Activated naive CD4-positive, alpha-beta T cell treated with anti-CD3 and anti-CD28 coated beads, Interleukin-2, amount 50 U/mL, for 24 hours (primary cell): Measurements from ENCODE around the gene ZNF107.
"Not testable (repeated sequence)": the region's sequence is repeated elsewhere in the genome, so short reads cannot be mapped to it uniquely, and the experiment has no call there.

Source experiments
- H3K27ac Mint-ChIP-seq: one replicate; pipeline ENCODE4 v1.8.0; 2021; ENCODE audit warnings: mild to moderate bottlenecking, mixed read lengths
- H3K27me3 Mint-ChIP-seq: one replicate; pipeline ENCODE4 v1.8.0; 2021; ENCODE audit warnings: mixed read lengths
- H3K36me3 Mint-ChIP-seq: one replicate; pipeline ENCODE4 v1.8.0; 2021; ENCODE audit warnings: mixed read lengths
- H3K4me1 Mint-ChIP-seq: one replicate; pipeline ENCODE4 v1.8.0; 2021; ENCODE audit warnings: mixed read lengths
- H3K4me3 Mint-ChIP-seq: one replicate; pipeline ENCODE4 v1.8.0; 2021; ENCODE audit warnings: mild to moderate bottlenecking, mixed read lengths
- H3K9me3 Mint-ChIP-seq: one replicate; pipeline ENCODE4 v1.8.0; 2021; ENCODE audit warnings: mixed read lengths

ZNF107 gene

DNA sequence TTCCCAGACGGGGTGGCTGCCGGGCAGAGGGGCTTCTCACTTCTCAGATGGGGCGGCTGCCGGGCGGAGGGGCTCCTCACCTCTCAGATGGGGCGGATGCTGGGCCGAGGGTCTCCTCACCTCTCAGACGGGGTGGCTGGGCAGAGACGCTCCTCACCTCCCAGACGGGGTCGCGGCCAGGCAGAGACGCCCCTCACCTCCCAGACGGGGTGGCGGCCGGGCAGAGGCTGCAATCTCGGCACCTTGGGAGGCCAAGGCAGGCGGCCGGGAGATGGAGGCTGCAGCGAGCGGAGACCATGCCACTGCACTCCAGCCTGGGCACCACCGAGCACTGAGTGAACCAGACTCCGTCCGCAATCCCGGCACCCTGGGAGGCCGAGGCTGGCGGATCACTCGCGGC lies 73.0 kb downstream of the ZNF107 start:
- peaks cover 12% of the 10 kb centered on the region for H3K9me3 Mint-ChIP-seq
- not testable (repeated sequence) for H3K4me3 Mint-ChIP-seq, H3K27me3 Mint-ChIP-seq, H3K36me3 Mint-ChIP-seq, H3K27ac Mint-ChIP-seq, H3K4me1 Mint-ChIP-seq

DNA sequence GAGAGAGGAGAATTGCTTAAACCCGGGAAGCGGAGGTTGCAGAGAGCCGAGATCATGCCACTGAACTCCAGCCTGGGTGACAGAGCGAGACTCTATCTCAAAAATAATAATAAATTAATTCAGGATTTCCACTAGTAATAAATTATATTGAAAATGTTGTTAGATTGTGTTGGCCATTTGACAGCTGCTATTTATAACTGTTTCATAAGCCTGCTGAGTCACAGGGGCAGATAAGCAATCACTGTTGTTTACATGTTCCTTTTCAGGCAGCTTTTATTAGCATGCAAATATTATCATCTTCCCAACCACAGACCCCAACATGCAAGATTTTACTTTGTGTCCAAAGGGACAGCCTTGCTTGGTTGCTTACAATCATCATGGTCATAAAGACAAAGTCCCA lies 78.7 kb downstream of the ZNF107 start:
- Mint-ChIP-seq H3K36me3 (peaks cover 2% of the 10 kb centered on the region), H3K4me3 (no peak overlapping the region), H3K4me1 (no peaks in the 10 kb centered on the region), H3K27ac (no peak overlapping the region), H3K27me3 (no peaks in the 10 kb centered on the region), H3K9me3 (peaks cover 5% of the 10 kb centered on the region)

DNA sequence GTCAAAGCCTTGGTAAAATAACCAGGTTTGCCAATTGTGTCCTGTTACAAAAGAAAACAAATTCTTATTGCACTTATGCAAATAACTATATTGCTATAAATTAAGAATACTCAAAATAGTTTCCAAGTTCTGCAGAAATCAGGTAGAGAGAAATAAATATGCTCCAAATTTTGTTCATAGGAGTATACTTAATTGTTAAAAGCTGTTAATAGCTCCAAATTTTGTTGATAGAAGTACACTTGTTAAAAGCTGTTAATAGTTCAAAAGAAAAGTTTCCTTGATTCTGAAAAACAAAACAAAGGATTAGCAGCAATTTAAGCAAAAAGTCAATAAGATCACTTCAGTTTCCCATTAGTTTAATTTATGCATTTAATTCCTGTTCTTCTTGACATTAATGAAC lies 81.9 kb downstream of the ZNF107 start:
- H3K4me3 Mint-ChIP-seq = no peak overlapping the region
- no peak overlapping the region for H3K27ac Mint-ChIP-seq
- H3K36me3 Mint-ChIP-seq = peaks cover 5% of the 10 kb centered on the region
- no peaks in the 10 kb centered on the region for H3K9me3 Mint-ChIP-seq
- H3K27me3 Mint-ChIP-seq = peaks cover 4% of the 10 kb centered on the region
- no peaks in the 10 kb centered on the region for H3K4me1 Mint-ChIP-seq

DNA sequence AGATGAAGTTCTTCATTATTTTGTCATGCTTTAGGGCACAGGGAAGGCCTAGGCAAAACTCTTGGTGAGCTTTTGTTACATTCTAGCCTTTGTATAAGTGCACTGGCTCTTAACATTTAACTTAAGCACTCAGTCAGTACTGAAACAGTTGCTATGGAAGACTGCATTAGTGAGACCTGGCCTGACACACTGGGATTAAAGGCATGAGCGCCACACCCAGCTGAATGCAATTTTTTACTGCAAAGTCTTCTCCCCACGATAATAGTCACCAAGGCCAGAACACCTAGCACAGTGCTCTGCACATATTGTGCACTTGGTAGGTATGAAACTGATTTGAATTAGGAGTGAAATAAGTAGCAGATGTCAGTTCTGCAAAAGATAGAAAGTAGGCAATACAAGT lies 87.1 kb downstream of the ZNF107 start:
- Mint-ChIP-seq H3K4me3 (no peak overlapping the region), H3K36me3 (peaks cover 4% of the 10 kb centered on the region), H3K9me3 (no peaks in the 10 kb centered on the region), H3K27ac (no peak overlapping the region), H3K4me1 (no peaks in the 10 kb centered on the region), H3K27me3 (peaks cover 4% of the 10 kb centered on the region)

DNA sequence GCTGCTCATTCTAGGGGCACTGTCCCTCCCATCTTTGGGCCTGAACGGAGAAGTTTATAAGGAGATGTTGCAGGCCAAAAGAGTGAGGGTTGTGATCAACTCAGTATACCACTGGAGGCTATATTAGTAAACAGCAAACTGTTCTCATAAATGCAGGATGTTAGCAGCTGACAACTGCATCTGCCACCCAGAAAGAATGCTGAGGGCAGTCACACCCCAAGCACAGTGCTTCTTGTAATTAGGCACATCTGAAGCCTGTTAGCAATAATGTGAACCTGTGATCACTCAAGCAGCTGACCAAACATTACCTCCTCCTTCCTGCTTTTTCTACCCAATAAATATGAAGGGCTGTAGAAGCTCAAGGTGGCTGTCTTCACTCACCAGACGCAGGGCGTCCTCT lies 89.9 kb downstream of the ZNF107 start:
- H3K4me3 Mint-ChIP-seq = no peak overlapping the region
- no peaks in the 10 kb centered on the region for H3K4me1 Mint-ChIP-seq
- peaks cover 4% of the 10 kb centered on the region for H3K36me3 Mint-ChIP-seq
- H3K27ac Mint-ChIP-seq = no peak overlapping the region
- H3K27me3 Mint-ChIP-seq = peaks cover 4% of the 10 kb centered on the region
- no peaks in the 10 kb centered on the region for H3K9me3 Mint-ChIP-seq

DNA sequence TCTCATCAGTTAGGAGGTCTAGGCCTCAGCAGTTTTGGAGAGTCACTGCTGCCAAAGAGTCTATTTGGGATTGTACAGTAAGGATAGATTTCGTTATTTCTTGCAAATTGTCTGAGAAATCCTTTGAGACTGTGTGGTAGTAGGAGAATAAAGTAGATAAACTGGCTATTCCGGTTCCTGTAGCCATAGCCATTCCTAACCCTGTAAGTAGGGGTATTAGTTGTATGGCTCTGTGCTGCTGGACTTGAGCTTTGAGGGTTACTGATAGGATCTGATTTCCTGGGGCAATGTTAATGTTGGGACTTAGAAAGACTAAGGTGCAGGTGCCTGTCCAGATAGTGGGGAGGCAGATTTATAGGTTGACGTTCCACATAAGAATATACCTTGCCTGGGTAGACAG lies 92.2 kb downstream of the ZNF107 start:
- Mint-ChIP-seq H3K4me1 (no peaks in the 10 kb centered on the region), H3K27ac (no peak overlapping the region), H3K9me3 (no peaks in the 10 kb centered on the region)

More for the DNA sequence above, 92.2 kb downstream of the ZNF107 start:
- Mint-ChIP-seq H3K27me3 (no peaks in the 10 kb centered on the region), H3K4me3 (no peak overlapping the region), H3K36me3 (peaks cover under 1% of the 10 kb centered on the region)
